ENCODE measurements around the gene FAM53B. TPM values are rescaled to one million over a fixed set of nuclear protein-coding genes. Genes with fewer than 3 reads are reported as not detected.

FAM53B gene
- total RNA-seq, 1 donor = 12.7 TPM

DNA sequence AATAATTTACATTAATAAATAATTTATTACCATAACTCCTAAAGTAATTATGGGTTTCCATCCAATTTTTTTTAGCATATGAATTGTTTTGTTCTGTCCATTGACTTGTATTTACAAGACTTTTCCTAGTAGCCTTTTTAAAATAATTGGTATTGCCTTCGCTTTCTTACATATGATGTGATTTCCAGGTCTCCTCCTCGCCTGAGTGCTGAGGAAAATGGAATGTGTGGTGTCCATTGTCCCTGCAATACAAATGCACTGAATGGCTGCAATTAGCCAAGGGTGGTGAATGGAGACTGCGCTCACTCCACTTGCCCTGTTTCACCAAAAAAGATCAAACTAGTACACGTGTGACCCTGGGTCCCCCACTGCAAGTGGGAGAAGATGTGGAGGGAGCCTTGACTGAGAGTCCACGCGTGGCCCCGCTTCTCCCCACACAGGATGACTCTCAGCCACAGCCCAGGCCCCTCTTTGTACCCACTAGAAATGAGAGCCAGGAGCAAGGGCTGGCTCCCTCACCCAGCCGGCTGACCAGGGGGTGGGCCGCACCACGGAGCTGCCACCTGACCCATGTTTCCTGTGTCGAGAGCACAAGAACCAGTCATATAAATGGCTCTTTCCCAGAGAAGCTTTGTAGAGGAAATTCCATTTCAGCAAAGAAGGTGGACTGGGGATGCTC lies 52.6 kb downstream of the FAM53B start:
- peak; percentile 43 for DNase-seq (ENCODE audit: insufficient read length, low spot score, missing footprints)
- H3K36me3 ChIP-seq (ENCODE audit: insufficient read depth, low read length) = peaks cover 12% of the 10 kb centered on the region
- no peaks in the 10 kb centered on the region for H3K9me3 ChIP-seq (ENCODE audit: low read depth, low read length)
- no peak overlapping the region for H3K4me3 ChIP-seq (ENCODE audit: insufficient read depth, low read length)
- H3K4me1 ChIP-seq (ENCODE audit: insufficient read depth, low read length) = no peaks in the 10 kb centered on the region
- TF ChIP-seq, protein P1, sequence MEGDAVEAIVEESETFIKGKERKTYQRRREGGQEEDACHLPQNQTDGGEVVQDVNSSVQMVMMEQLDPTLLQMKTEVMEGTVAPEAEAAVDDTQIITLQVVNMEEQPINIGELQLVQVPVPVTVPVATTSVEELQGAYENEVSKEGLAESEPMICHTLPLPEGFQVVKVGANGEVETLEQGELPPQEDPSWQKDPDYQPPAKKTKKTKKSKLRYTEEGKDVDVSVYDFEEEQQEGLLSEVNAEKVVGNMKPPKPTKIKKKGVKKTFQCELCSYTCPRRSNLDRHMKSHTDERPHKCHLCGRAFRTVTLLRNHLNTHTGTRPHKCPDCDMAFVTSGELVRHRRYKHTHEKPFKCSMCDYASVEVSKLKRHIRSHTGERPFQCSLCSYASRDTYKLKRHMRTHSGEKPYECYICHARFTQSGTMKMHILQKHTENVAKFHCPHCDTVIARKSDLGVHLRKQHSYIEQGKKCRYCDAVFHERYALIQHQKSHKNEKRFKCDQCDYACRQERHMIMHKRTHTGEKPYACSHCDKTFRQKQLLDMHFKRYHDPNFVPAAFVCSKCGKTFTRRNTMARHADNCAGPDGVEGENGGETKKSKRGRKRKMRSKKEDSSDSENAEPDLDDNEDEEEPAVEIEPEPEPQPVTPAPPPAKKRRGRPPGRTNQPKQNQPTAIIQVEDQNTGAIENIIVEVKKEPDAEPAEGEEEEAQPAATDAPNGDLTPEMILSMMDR (IDR thresholded peaks at IDR 0.05; ENCODE audit: extremely low read depth, low read depth, low read length) = no peak
- no peaks in the 10 kb centered on the region for H3K27me3 ChIP-seq (ENCODE audit: insufficient read depth, low read length)
- no peaks in the 10 kb centered on the region for H3K79me2 ChIP-seq (ENCODE audit: insufficient read depth, low read length)
- no peak overlapping the region for H2AFZ ChIP-seq (ENCODE audit: low read length)
- no peaks in the 10 kb centered on the region for H4K20me1 ChIP-seq (ENCODE audit: insufficient read depth, low read length)
- no peak overlapping the region for H3K4me2 ChIP-seq (ENCODE audit: insufficient read depth, low read length)
- no peak overlapping the region for H3K27ac ChIP-seq (ENCODE audit: low read depth, low read length)

DNA sequence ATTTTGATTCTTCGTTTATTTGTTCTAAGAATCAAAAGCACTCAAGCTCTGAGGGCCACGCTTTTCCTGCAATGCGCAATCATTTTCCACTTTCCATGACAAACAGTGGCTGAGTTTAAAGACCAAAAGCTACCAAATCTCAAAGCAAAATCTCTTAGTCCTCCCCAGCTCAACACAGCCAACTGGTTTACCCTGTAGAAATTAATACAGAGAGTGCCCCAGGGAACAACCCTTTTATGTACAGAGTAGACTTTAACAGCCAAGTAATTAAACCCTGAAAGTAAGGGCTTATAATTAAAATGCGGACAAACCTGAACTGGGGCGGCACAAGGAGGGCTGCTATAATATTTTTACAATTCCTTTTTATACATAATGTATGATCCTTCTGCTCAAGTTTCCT lies 53.2 kb downstream of the FAM53B start:
- no peaks in the 10 kb centered on the region for H4K20me1 ChIP-seq (ENCODE audit: insufficient read depth, low read length)

DNA sequence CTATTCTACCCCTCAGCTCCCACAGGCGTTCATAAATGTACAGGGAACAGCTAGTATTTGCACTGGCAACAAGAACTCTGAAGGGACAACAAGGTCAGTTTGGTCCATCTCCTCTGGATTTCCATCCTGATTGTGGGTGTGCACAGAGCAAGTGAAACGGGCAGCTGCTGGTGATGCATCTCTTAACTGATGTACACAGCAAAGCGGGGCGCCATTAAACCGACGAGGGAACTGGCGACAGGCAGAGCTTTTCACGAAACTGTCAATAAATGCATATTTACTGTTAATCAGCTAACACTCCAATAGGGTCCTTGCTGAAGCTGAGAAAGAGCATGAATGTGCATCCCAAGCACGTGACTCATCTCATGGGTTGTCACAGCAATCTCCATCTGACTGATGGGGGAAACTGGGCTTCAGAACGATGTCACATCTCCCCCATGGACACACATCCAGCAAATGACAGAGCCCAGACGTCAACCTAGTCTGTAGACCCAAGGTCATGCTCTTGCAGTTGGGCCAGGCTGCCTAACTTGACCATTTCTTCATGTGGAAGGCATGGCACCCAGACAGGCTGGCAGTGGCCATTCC lies 54.2 kb downstream of the FAM53B start:
- no peaks in the 10 kb centered on the region for H3K79me2 ChIP-seq (ENCODE audit: insufficient read depth, low read length)
- TF ChIP-seq, protein P1 (IDR thresholded peaks at IDR 0.05; ENCODE audit: extremely low read depth, low read depth, low read length) = no peak
- H4K20me1 ChIP-seq (ENCODE audit: insufficient read depth, low read length) = no peaks in the 10 kb centered on the region
- H2AFZ ChIP-seq (ENCODE audit: low read length) = no peak overlapping the region
- H3K27ac ChIP-seq (ENCODE audit: low read depth, low read length) = no peak overlapping the region
- no peaks in the 10 kb centered on the region for H3K9me3 ChIP-seq (ENCODE audit: low read depth, low read length)
- H3K27me3 ChIP-seq (ENCODE audit: insufficient read depth, low read length) = no peaks in the 10 kb centered on the region
- peaks cover 12% of the 10 kb centered on the region for H3K36me3 ChIP-seq (ENCODE audit: insufficient read depth, low read length)
- no peak overlapping the region for H3K4me3 ChIP-seq (ENCODE audit: insufficient read depth, low read length)
- H3K4me1 ChIP-seq (ENCODE audit: insufficient read depth, low read length) = no peaks in the 10 kb centered on the region
- no peak overlapping the region for H3K4me2 ChIP-seq (ENCODE audit: insufficient read depth, low read length)
- DNase-seq (ENCODE audit: insufficient read length, low spot score, missing footprints) = no peak

More for the DNA sequence above, 53.2 kb downstream of the FAM53B start:
- Histone ChIP-seq H3K27me3 (ENCODE audit: insufficient read depth, low read length) (no peaks in the 10 kb centered on the region), H3K4me2 (ENCODE audit: insufficient read depth, low read length) (no peak overlapping the region), H3K79me2 (ENCODE audit: insufficient read depth, low read length) (no peaks in the 10 kb centered on the region), H2AFZ (ENCODE audit: low read length) (no peak overlapping the region), H3K4me3 (ENCODE audit: insufficient read depth, low read length) (no peak overlapping the region), H3K36me3 (ENCODE audit: insufficient read depth, low read length) (peaks cover 12% of the 10 kb centered on the region), H3K27ac (ENCODE audit: low read depth, low read length) (no peak overlapping the region), H3K9me3 (ENCODE audit: low read depth, low read length) (no peaks in the 10 kb centered on the region), H3K4me1 (ENCODE audit: insufficient read depth, low read length) (no peaks in the 10 kb centered on the region)
- TF ChIP-seq, protein P1 (IDR thresholded peaks at IDR 0.05; ENCODE audit: extremely low read depth, low read depth, low read length) = no peak
- no peak for DNase-seq (ENCODE audit: insufficient read length, low spot score, missing footprints)

DNA sequence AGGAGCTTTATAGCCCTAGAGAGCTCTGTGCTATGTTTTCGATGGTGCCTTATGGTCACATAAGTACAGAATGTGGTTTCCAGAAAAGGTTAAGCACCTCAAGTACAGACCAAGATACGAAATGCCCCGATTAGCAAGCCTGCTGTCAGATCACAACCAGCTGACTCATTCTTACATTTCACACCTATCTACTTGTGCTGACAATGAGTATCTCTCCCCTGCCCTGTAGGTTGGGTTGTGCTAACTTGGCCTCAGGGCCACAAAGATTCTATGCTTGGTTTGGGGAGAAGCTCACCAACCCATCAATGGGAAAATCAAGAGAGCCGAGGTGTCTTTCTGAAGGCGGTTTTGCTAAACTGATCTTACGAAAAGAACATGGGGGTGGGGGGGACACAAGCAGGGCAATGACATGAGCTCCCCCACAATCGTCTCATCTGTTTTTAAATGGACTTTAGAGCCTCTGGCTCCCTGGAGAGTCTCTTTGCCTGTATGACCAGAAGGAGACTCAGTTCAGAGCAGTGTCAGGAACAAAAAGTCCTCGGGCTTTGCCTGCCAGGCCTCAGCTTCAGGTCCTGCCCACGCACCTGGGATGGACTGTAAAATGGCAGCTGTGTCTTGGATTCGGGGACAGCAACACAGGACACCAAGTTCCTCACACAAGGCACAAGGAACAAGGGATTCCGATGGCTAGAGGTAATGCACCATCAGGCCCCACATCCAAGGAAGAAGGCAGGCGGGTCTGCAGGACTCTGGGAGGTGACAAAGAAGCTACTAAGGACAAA lies 55.1 kb downstream of the FAM53B start:
- H3K4me1 ChIP-seq (ENCODE audit: insufficient read depth, low read length) = no peaks in the 10 kb centered on the region
- H2AFZ ChIP-seq (ENCODE audit: low read length) = no peak overlapping the region
- no peaks in the 10 kb centered on the region for H3K79me2 ChIP-seq (ENCODE audit: insufficient read depth, low read length)
- no peaks in the 10 kb centered on the region for H4K20me1 ChIP-seq (ENCODE audit: insufficient read depth, low read length)
- TF ChIP-seq, protein P1 (IDR thresholded peaks at IDR 0.05; ENCODE audit: extremely low read depth, low read depth, low read length) = no peak
- H3K9me3 ChIP-seq (ENCODE audit: low read depth, low read length) = no peaks in the 10 kb centered on the region
- H3K27ac ChIP-seq (ENCODE audit: low read depth, low read length) = no peak overlapping the region
- no peak overlapping the region for H3K4me3 ChIP-seq (ENCODE audit: insufficient read depth, low read length)
- peaks cover 12% of the 10 kb centered on the region for H3K36me3 ChIP-seq (ENCODE audit: insufficient read depth, low read length)
- no peaks in the 10 kb centered on the region for H3K27me3 ChIP-seq (ENCODE audit: insufficient read depth, low read length)
- no peak overlapping the region for H3K4me2 ChIP-seq (ENCODE audit: insufficient read depth, low read length)
- no peak for DNase-seq (ENCODE audit: insufficient read length, low spot score, missing footprints)
